ENCODE data around the gene SV2B.
"Not testable (repeated sequence)": the region's sequence is repeated elsewhere in the genome, so short reads cannot be mapped to it uniquely, and the experiment has no call there.

The SV2B gene

GRCh38 chr15:91073768-91074167, 26.3 kb upstream of the SV2B start:
- H3K4me3 ChIP-seq (ENCODE audit: low read length) = no peak overlapping the region
- no peak for TF ChIP-seq CTCF (conservative IDR thresholded peaks at IDR 0.05; ENCODE audit: low read length)
- no peak for DNase-seq (ENCODE audit: low read depth)

- no peak for DNase-seq (ENCODE audit: low read depth)
Observed at GRCh38 chr15:91075739-91076138, 24.3 kb upstream of the SV2B start.

GRCh38 chr15:91077029-91077428, 23.0 kb upstream of the SV2B start:
- DNase-seq (ENCODE audit: low read depth) = no peak
- no peak for TF ChIP-seq CTCF (conservative IDR thresholded peaks at IDR 0.05; ENCODE audit: low read length)
- H3K4me3 ChIP-seq (ENCODE audit: low read length) = no peak overlapping the region

More at GRCh38 chr15:91075739-91076138, 24.3 kb upstream of the SV2B start:
- no peak overlapping the region for H3K4me3 ChIP-seq (ENCODE audit: low read length)
- no peak for TF ChIP-seq CTCF (conservative IDR thresholded peaks at IDR 0.05; ENCODE audit: low read length)

- DNase-seq (ENCODE audit: low read depth); H3K4me3 ChIP-seq (ENCODE audit: low read length): not testable (repeated sequence)
Observed at GRCh38 chr15:91093866-91094265, 6.2 kb upstream of the SV2B start.

DNA sequence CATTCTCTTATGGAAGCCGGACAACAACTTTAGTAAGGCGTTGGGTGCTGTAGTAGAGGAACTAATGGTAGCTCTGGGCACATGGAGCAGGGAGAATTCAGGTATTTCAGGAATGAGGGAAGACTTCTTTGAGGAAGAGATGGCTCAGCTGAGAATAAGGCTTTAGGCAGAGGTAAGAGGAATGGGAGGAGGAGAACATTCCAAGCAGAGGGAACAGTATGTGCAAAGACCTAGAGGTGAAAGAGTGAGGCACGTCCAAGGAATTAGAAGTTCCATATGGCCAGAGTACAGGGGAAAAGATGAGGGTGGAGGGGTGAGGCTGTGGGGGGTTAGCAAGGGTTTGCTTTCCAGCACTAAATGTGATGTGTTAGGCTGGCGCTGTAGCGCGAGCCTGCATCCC, 1.6 kb upstream of the SV2B start:
- H3K4me3 ChIP-seq (ENCODE audit: low read length) = no peak overlapping the region
- DNase-seq (ENCODE audit: low read depth) = no peak
- no peak for TF ChIP-seq CTCF (conservative IDR thresholded peaks at IDR 0.05; ENCODE audit: low read length)

DNA sequence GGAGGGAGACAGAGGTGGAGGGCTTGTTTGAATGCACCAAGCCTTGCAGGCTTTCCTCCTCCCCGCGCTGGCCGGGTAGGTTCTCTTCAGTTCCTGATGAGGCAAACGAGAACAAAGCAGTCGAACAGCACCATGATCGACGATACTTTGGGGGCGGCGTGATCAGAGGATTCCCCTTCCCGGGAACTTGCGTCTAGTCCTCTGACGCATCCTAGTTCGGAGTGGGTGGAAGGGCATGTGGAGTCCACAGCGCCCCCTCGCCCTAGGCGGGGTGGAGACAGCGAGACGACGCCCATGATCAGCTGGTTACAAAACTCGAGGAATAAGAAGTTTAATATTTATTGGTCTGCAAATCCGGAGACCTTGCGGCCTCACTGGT, 452 bp upstream of the SV2B start:
- peak overlapping the region; percentile 30 for H3K4me3 ChIP-seq (ENCODE audit: low read length)
- DNase-seq (ENCODE audit: low read depth) = peak; percentile 7
- TF ChIP-seq CTCF (conservative IDR thresholded peaks at IDR 0.05; ENCODE audit: low read length) = no peak

DNA sequence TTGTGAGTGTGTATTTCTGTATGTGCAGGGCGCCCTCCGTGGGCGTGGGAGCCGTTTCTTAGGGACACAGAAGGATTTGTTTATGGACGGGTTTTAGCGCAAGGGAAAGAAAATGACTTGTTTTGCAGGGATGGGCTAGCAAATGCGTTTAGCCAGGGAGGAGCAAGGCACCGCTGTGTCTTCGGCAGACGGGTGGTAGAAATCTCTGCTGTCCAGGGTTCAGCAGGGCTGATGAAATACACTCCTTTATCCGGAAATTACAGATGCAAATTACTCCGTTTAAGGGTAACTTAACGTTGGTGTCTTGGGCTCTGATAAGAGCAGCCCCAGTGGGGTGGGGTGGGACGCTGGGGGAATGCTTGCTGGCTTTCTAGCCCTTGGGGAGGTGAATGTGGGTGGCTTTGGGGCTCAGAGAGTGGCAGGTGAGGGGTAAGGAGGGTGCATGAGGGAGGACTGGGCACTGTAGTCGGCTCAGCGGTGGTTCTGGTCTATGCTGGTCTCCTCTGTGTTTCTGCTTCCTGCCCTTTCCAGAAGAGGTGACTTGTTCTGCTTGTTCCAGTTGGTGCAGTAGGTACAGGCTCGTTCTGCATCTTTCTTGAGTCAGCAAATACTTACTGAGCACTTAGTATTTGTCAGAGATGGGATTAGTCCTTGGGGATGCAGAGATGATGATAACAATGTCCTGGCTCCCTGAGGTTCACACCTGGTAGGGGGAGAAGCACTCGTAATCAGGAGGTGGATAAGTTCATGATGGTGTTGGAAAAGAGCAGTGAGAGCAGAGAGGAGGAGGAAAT, 954 bp downstream of the SV2B start:
- peak; percentile 11 for DNase-seq (ENCODE audit: low read depth)
- TF ChIP-seq CTCF (conservative IDR thresholded peaks at IDR 0.05; ENCODE audit: low read length) = no peak
- peak overlapping the region; percentile 50 for H3K4me3 ChIP-seq (ENCODE audit: low read length)

Data from AG10803 (cell line).